NCI-H446 (cell line): Measurements from ENCODE around the gene RPL38.

Source experiments
- DNase-seq, 2 experiments: peaks; one replicate each; lab custom pipeline; 2025; lab: John Stamatoyannopoulos, UW

The RPL38 gene

DNA sequence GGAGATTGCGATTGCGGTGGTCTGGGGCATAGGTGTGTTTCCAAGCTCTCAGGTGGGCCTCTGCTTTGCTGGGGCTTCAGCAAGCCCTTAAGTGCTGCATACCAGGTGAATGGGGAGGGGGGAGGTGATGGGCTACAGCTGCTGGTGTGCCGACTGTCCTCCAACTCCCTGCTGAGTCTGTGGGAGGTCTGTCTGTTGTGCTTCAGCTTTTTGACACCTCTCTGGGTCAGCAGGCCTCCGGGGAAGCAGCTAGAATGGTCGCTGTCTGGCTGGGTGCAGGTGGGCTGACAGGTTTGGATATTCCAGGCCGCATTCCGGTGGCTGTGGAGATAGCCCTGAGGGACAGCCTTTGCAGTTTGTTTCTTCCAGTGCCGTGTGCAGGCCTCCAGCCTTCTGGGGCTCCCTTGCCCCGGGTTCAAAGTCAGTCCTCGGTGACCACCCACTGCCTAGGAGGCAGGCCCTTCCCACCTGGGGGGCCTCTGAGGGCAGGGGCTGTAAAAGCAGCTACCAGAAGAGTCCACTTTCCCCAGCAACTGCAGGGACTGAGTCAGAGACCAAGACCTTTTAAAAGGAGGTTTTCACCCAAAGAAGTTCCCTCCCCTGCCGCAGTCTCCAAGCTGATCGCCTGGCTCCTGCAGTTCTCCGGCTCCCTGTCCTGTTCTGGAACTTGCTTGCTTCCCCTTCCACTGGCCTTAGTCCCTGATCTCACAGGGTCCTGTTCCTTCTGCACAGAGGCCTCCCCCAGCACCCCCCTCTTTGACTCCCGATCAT is 7.8 kb downstream of the RPL38 start:
- DNase-seq: no peak

DNA sequence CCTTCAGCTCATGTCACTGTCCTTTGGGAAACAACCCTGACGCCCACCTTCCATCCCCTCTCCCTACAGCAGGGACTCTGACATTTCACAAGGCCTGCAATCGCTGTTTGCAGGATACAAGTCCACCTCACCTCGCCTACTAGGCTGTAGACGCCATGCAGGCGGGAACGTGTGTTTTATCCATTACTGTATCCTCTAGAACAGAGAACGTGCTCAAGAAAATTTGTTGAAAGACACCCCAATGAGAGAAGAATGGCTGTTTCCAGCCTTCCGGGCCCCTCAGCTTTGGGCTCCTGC is 8.4 kb downstream of the RPL38 start:
- no peak for DNase-seq

DNA sequence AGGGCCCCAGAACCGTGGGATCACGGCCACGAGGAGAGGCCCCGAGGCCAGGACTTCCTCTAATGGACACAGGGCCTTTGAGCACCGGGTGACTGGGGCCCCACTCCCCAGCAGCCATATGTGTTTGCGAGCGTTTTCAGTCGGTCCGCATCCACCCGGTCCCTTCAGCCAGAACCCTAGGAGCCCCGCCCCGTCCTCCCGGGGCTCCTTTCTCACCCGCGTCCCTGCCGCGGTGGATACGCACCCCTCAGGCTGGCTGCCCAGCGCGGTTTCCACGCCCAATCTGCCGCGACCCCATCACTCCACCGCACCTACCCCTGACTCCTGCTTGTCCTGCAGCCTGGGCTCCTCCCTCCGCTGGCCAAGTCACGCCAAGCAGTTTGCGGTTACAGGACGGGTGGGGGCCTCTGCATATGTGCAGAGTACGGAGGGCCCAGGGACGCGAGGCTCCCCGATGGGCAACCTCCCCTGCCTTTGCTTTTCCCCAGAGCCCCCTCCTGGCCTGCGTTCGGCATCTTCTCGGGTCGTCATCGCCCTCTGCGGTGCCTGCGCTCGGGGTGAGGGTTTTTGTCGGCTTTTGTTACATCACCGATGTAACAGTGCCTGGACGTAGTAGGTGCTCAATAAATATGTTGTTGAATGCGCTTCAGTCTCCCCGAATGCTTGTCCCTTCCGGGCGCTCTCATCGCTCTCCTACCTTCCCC is 8.9 kb downstream of the RPL38 start:
- no peak for DNase-seq

DNA sequence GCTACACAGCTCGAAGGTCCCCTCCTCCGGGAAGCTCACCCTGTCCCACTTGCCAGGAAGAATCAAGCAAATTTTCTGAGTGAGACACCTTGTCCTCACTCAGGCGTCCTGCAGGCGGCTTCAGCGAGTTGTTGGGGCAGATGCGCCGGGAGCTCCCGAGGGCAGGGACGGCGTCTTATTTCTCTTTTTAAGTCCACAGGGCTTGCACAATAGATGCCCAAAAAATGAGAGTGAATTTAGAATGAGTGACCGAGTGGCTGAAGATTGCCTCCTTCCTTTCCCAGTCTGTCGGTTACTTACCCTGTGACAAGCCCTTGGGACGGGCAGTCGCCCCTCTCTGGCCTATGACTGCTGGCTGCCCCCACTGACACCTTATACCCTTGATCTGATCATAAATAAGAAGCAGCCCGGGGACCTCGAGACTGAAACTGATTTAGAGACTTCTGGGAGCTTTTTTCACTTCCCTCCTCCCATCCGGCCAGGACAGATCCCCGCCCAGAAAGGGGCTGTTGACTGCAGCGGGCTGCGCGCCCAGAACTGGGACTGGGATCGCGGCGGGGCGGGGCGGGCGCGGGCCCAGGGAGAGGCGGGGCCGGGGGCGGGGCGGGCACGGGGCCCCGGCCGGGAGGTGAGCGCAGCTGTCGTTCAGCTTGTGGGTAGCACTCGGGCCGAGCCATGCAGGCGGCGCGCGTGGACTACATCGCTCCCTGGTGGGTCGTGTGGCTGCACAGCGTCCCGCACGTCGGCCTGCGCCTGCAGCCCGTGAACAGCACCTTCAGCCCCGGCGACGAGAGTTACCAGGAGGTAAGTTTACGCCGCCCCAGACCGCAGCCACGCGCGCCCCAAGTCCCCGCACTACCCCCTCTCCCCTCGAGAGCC is 9.7 kb downstream of the RPL38 start, which contains the start of gene TTYH2:
TSS of gene TTYH2 (plus strand) at position 659 of the 879 bp plus-strand sequence. CDS start at position 676, 17 bp downstream.
- DNase-seq: peak; percentile 67 to 93

DNA sequence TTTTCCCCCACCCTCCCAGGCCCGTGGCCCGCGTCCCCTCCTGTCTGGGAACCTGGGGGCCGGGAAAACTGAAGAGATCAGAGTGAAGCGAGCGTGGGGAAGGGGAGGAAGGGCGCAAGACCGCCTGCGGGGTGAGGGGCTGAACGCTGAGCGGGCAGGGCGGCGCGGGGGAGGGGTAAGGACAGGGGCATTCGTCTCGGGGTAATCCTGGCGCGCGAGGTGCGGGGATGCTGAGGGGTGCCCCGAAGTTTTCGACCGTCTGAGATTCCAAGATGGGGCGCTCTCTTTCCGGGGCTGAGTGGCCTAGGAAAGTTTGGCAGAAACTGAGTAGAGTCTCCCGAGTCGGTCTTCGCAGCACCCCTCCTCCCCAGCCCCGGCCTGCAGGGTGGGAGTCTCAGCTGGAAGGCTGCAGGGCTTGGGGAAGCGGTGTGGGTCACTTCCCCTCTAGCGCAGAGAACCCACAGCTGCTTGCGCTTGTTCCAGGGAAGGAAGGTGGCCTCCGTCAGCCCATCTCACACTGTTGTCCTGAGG is 10.4 kb downstream of the RPL38 start:
- DNase-seq: peak in 1 of 2 experiments; percentile 19

DNA sequence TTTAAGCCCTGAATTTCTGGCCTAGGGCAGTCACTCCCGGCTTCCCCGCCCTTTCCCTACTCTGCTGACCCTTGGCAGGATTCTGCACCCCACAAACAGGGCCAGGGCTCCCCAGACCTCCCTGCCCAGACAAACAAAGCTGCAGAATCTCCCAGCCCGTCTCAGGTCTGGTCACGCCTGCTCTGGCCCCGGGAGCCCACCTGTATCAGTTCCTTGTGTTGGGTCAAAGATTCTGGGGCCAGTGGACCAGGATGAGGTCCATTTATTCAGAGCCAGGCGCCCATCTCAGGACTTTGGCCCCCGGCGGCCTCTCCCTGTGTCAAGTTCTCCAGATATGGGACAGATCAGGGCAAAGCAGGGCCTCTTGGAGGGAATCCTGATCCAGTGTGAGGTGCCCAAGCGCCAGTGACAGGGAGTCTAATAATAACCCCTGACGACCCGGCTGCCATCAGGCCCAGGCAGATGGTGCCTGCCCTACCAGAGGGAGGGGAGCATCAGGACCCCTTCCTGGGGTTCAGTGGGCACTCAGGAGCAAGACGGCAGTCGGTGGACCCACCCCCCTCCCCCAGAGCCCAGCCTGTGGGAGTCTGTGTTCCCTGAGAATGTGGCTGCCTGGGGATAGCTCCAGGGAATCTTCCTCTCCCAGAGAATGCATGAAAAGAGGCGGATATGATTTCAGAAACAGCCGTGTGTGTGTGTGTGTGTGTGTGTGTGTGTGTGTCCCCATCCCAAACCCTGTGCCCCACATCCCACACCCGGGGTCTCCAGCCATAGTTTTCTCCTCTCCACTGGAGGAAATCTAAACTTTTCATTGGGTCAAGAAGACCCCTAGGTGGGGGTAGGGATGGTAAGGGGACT is 11.2 kb downstream of the RPL38 start:
- peak in 1 of 2 experiments; percentile 31 for DNase-seq

DNA sequence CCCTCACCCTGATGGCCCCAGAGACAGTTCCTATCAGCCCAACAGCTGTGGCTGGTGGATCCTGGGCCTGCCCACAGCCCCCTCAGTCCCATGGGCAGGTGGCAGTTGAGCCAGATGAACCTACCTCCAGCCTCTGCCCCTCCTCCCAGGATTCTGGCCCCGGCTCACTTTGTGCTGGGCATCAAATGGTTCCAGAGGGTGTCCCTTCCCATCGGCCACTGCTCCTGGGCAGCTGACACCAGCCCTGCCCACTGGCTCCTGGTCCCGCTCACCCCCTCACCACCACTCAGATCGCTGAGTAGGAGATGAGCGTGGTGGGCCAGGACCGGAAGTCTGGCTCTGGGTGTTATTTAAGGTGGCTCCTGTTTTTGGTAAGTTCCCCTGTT is 11.9 kb downstream of the RPL38 start:
- no peak for DNase-seq

DNA sequence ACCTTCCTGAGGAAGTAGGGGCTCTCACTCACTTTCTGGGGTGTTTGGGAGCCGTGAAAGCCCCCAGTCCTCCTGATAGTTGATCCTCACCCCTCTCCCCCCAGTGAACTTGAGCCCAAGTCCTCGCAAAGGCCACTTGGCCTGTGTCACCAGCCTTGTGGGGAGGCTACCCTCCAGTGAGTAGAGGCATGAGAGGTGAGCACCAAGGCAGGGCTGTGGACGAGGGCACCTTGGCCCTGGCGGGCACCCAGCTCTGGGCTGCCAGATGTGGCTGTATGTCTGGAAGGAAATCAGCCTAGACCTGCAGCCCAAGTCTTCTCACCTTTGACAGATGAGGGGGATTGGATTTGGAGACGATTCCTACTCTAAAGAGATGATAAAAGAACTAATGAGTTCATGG is 13.0 kb downstream of the RPL38 start:
- DNase-seq: no peak

DNA sequence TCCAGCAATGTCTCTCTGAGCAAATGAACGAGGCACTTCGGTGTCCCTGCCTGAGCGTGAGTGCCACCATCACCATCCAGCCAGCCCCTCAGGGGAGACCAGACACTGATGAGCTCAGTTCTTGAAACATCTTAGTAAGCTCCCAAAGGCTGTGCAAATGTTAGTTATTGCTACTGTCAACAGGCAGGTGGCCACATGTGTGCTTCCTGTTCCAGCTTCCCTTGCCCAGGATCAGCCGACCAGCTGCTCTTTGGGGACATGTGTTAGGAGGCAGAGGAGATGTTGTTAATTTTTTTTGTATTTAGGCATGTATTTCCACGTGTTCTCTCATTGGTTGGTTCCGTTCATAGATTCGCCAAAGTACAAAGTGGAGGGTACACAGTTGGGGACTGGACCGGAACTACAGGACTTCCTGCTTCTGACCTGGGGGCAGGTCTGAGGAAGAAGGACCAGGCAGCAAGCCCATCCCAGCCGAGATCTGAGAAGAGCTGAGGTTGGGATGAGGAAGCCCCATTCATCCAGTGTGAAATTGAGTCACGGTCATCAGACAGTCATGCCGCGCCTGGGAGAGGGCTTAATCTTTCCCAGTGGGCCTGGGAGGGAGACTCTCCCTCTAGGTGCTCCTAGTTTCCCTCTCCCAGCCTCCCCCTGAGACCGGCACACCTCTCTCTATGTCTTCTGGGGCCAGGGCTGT is 13.7 kb downstream of the RPL38 start:
- peak in 1 of 2 experiments; percentile 30 for DNase-seq

DNA sequence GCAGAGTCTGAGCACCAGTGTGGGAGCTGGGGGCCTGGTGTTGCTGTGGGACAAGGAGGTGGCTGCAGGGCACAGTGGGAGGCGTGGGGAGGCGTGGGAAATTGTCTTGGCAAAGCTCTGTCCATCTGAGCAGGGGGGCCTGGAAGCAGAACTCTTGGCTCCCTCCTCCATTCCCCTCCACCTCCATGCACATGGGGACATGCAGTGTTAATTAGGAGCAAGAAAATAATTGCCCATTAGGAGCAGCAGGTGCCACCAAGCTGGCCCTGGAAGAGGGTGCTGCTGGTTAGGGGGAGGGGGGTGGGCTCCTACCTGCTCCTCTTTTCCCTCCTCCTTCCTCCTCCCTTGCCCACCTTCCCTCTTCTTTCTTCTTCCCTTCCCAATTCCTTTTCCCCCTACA is 14.4 kb downstream of the RPL38 start:
- DNase-seq: no peak

DNA sequence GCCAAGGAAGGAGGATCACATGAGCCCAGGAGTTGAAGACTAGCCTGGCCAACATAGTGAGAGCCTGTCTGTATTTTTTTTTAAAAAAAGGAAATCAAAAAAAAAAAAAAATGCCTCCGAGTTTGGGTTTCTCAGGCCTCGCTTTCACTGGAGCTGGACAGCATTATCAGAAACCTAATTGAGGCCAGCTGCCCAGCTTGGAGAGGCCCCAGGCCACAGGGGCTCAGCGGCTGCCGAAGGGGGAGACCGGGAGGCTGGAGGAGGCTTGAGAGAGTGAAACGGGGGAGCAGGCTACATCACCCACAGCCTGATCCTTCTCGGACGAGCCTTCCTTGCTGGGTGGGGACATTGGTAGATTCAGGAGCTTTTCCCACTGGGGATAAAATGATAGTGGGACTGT is 15.0 kb downstream of the RPL38 start:
- DNase-seq: no peak

DNA sequence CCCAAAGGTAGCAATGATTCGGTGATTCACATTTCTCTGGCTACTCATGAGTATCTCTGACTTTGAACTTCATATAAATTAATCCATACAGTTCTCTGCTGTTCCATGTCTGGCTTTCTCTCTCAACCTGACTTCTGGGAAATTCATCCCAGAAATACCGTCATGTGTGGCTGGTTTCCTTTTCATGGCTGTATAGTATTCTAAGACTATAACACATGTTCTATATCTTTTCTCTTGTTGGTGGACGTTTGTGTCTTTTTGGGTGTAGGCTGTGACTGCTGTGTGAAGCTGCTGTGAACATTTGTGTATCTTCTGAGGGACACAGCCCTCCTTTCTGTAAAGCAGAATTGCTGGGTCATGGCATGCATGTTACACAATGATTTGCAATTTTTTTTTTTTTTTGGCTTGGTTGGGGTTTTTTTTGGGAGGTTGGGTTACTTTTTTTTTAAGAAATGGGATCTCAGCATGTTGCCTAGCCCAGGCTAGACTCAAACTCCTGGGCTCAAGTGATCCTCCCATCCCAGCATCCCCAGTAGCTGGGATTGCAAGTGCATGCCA is 16.2 kb downstream of the RPL38 start:
- no peak for DNase-seq

DNA sequence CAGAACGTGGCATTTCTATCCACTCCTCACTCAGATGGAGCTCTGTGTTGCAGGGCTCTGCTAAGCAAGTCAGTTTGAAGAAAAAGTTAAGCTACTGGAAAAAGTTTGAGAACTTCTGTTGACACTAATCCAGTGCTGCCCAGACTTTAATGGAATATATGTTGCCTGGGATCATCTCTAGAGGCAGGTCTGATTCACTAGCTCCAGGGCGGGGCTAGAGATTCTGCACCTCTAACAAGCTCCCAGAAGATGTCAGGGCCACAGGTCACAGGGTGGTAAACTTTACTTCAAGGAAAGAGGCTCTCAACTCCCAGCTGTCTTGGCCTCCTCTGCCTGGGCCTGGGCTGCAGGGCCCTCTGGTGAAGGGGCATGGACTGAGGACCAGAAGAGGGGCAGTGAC is 16.7 kb downstream of the RPL38 start:
- DNase-seq: no peak

DNA sequence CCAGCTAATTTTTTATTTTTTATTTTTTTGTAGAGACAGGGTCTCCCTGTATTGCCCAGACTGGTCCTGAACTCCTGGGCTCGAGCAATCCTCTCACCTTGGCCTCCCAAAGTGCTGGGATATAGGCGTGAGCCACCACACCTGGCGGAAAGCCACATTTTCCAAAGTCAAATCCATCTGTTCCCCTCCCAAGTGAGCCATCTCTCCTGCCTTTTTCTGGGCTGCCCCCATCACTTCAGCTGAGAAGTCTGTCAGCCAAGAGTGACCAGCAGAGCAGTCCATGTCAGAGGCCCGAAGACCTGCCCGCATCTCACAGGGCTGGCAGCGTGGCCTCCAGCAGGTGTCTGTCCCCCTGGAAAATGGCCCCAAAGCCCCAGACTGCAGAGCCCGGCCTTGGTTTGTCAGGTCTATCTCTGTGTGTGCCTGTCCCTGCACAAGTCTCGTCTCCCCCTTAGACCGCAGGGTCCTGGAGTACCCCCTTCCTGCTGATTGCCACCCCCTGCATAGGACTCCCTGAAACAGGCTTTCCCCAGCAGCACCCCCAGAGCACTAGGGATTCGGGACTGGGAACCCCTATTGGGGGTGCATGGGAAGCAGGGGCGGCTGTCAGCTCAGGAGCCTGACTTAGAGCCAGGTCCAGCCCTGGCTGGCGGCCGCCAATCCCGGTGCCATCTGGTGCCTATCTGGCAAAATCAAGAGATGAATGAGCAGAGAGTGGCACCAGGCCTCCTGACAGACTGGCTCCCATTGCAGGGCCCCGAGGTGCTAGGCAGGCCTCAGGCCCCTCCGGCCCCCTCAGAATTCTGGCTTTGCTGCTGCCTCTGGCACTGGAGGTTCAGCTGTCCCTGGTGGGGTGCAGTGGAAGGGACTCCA is 17.7 kb downstream of the RPL38 start:
- DNase-seq: peak in 1 of 2 experiments; percentile 66

DNA sequence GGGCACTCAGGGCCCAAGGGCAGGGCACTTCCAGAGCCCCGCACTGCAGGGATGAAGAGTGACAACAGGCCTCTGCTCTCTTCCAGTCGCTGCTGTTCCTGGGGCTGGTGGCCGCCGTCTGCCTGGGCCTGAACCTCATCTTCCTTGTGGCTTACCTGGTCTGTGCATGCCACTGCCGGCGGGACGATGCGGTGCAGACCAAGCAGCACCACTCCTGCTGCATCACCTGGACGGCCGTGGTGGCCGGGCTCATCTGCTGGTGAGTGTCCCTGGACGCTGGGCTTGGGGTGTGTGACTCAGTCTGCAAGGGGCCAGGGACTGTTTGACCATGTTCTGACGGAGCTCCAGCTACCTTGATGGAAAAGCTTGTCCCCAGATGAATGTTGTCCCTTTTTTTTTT is 18.9 kb downstream of the RPL38 start:
- no peak for DNase-seq

DNA sequence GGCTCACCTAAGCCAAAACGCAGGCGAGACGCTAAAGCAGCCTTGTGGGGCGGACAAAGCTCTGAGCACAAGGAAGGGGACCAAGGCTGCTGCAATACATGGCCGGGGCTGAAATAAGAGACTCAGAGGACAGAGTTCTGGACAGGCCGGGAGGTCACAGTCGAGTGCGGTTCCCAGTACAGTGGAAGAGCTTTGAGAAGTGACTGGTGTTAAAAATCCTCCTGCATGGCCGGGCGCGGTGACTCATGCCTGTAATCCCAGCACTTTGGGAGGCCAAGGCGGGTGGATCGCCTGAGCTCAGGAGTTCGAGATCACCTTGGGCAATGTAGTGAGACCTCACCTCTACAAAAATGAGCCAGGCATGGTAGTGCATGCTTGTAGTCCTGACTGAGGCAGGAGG is 20.4 kb downstream of the RPL38 start:
- no peak for DNase-seq

DNA sequence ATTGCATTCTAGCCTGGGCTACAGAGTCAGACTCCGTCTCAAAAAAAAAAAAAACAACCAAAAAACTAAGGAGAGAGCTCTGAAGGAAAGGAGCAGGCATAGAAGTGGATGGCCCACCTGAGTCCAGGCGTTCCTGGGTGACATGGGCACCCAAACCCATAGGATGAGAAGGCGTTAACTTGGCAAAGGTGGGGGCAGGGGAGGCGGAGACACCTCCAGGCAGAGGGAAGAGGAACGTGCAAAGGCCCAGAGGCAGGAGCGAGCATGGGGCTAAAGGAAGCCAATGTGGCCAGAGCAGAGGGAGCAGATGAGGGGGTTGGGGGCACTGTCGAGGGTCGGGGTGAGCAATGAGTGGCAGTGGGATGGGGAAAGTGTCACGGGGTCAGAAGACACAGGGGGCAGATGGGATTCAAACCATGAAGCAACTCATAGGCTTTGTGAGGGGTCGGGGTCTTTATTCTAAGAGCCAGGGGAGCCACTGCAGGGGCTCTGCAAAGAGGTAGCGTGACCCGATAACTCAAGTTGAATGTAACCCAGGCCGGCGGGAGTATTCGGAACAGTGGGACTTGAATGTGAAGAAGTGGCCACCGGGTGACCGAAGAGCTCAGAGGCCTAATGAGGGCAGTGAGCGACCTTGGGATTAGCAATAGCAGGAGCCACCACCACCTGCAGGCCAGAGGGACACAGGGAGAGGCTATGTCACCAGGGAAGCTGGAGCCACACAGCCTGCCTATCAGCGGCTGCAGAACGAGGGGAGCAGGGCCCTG is 21.7 kb downstream of the RPL38 start:
- DNase-seq: no peak

DNA sequence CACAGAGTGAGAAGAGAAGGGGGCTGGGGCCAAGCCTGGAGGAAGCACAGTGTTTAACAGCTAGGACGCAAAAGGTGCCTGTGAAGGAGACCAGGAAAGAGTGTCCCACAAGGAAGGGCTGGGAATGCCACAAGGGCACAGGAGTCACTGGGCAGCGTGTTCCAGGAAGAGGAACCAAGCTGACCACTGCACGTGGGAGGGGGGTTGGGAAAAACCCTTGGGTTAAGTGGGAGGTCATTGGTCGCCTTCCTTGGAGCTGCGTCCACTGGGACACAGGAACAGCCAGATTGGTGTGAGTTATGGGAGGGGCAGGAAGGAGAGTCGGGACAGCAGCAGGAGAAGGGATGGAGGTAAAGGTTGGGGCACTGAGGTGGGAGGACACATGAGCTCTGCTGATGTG is 22.8 kb downstream of the RPL38 start:
- no peak for DNase-seq
